H9 (cell line): ENCODE measurements around the gene VCP. TPM values are rescaled to one million over a fixed set of nuclear protein-coding genes. Genes with fewer than 3 reads are reported as not detected.

Experiments used
- DNase-seq: peaks from one replicate; pipeline ENCODE4 v3.0.0-alpha.2; 2017
- H2AFZ ChIP-seq: one replicate; pipeline ENCODE4 v1.6.1; 2013; ENCODE audit warnings: mild to moderate bottlenecking, low read length, control low read depth, moderate library complexity
- H2AK5ac ChIP-seq: 2 replicates; pipeline ENCODE4 v1.6.1; 2013; ENCODE audit warnings: low read length, control low read depth, mixed read lengths; ENCODE audit not compliant: insufficient read length
- H2BK120ac ChIP-seq: one replicate; pipeline ENCODE4 v1.6.1; 2013; ENCODE audit warnings: low read depth, mild to moderate bottlenecking, low read length, control low read depth, inconsistent platforms; ENCODE audit not compliant: poor library complexity, severe bottlenecking
- H2BK12ac ChIP-seq: 2 replicates; pipeline ENCODE4 v1.6.1; 2013; ENCODE audit warnings: low read length, control low read depth, mixed read lengths, low read depth; ENCODE audit not compliant: insufficient read length
- H2BK15ac ChIP-seq: 2 replicates; pipeline ENCODE4 v1.6.1; 2013; ENCODE audit warnings: low read depth, low read length, control low read depth
- H2BK20ac ChIP-seq: one replicate; pipeline ENCODE4 v1.6.1; 2013; ENCODE audit warnings: low read depth, mild to moderate bottlenecking, low read length, control low read depth, inconsistent platforms; ENCODE audit not compliant: poor library complexity, severe bottlenecking
- H2BK5ac ChIP-seq: 2 replicates; pipeline ENCODE4 v1.6.1; 2013; ENCODE audit warnings: low read length, control low read depth, mixed read lengths; ENCODE audit not compliant: insufficient read length
- H3K14ac ChIP-seq: 2 replicates; pipeline ENCODE4 v1.6.1; 2013; ENCODE audit warnings: low read length, control low read depth; ENCODE audit not compliant: insufficient read depth
- H3K18ac ChIP-seq: 2 replicates; pipeline ENCODE4 v1.6.1; 2013; ENCODE audit warnings: low read depth, mild to moderate bottlenecking, mixed read lengths, low read length, control low read depth; ENCODE audit not compliant: insufficient read length
- H3K23ac ChIP-seq: 2 replicates; pipeline ENCODE4 v1.6.1; 2013; ENCODE audit warnings: low read length, control low read depth, mixed read lengths, low read depth; ENCODE audit not compliant: insufficient read length
- H3K23me2 ChIP-seq: 2 replicates; pipeline ENCODE4 v1.6.1; 2013; ENCODE audit warnings: low read depth, mild to moderate bottlenecking, mixed read lengths, low read length, control low read depth; ENCODE audit not compliant: insufficient read length, poor library complexity, severe bottlenecking
- H3K27ac ChIP-seq: 2 replicates; pipeline ENCODE4 v1.5.1; 2013; ENCODE audit warnings: low read length, control low read depth, mixed read lengths, low read depth; ENCODE audit not compliant: insufficient read length
- H3K27me3 ChIP-seq: 2 replicates; pipeline ENCODE4 v1.6.1; 2013; ENCODE audit warnings: low read length, control low read depth, inconsistent platforms; ENCODE audit not compliant: insufficient read depth
- H3K4ac ChIP-seq: 2 replicates; pipeline ENCODE4 v1.6.1; 2013; ENCODE audit warnings: low read depth, mild to moderate bottlenecking, control low read depth, inconsistent platforms, low read length, moderate library complexity
- H3K4me1 ChIP-seq: 2 replicates; pipeline ENCODE4 v1.6.1; 2013; ENCODE audit warnings: low read length, control low read depth, inconsistent platforms; ENCODE audit not compliant: insufficient read depth
- H3K4me2 ChIP-seq: 2 replicates; pipeline ENCODE4 v1.6.1; 2013; ENCODE audit warnings: low read length, control low read depth, mixed read lengths; ENCODE audit not compliant: insufficient read length, insufficient read depth
- H3K56ac ChIP-seq: 2 replicates; pipeline ENCODE4 v1.6.1; 2013; ENCODE audit warnings: low read depth, mild to moderate bottlenecking, mixed read lengths, low read length, control low read depth; ENCODE audit not compliant: insufficient read length
- H3K79me1 ChIP-seq: 2 replicates; pipeline ENCODE4 v1.6.1; 2013; ENCODE audit warnings: low read depth, mild to moderate bottlenecking, moderate library complexity, low read length, control low read depth, inconsistent platforms; ENCODE audit not compliant: insufficient read depth, poor library complexity, severe bottlenecking
- H3K79me2 ChIP-seq: 2 replicates; pipeline ENCODE4 v1.6.1; 2013; ENCODE audit warnings: low read length, control low read depth, inconsistent platforms; ENCODE audit not compliant: insufficient read depth
- H3K9ac ChIP-seq: 2 replicates; pipeline ENCODE4 v1.6.1; 2013; ENCODE audit warnings: low read length, control low read depth, mixed read lengths; ENCODE audit not compliant: insufficient read length; ENCODE audit errors: extremely low read depth
- H3K9me3 ChIP-seq: one replicate; pipeline ENCODE4 v1.6.1; 2013; ENCODE audit warnings: low read depth, low read length, inconsistent platforms; ENCODE audit not compliant: control insufficient read depth
- H3T11ph ChIP-seq: one replicate; pipeline ENCODE4 v1.6.1; 2013; ENCODE audit warnings: mild to moderate bottlenecking, low read length, control low read depth, inconsistent platforms
- H4K20me1 ChIP-seq: one replicate; pipeline ENCODE4 v1.6.1; 2013; ENCODE audit not compliant: control insufficient read depth, insufficient read length, insufficient read depth
- H4K5ac ChIP-seq: 2 replicates; pipeline ENCODE4 v1.6.1; 2013; ENCODE audit warnings: low read depth, mild to moderate bottlenecking, mixed read lengths, low read length, control low read depth; ENCODE audit not compliant: insufficient read length
- H4K8ac ChIP-seq: replicated peaks from 2 replicates; pipeline ENCODE4 v1.6.1; 2013; ENCODE audit warnings: low read length, control low read depth, mixed read lengths, low read depth; ENCODE audit not compliant: insufficient read length
- H4K91ac ChIP-seq: 2 replicates; pipeline ENCODE4 v1.6.1; 2013; ENCODE audit warnings: low read depth, mild to moderate bottlenecking, moderate library complexity, mixed read lengths, low read length, control low read depth; ENCODE audit not compliant: insufficient read length
- H3K27ac Mint-ChIP-seq, 3 experiments: 2 replicates in 2 of 3; 3 replicates in 1 of 3; pipeline ENCODE4 v1.8.0; 2020 to 2021; ENCODE audit warnings: mixed read lengths in 3 of 3, mild to moderate bottlenecking in 1 of 3, moderate library complexity in 1 of 3
- H3K27me3 Mint-ChIP-seq: 2 replicates; pipeline ENCODE4 v1.8.0; 2021; ENCODE audit warnings: low read depth, mild to moderate bottlenecking, moderate library complexity, mixed read lengths
- H3K36me3 Mint-ChIP-seq, 3 experiments: 2 replicates in 2 of 3; 3 replicates in 1 of 3; pipeline ENCODE4 v1.8.0; 2020 to 2021; ENCODE audit warnings: low read depth in 3 of 3, mixed read lengths in 3 of 3; ENCODE audit not compliant: insufficient read depth in 1 of 3
- H3K4me1 Mint-ChIP-seq, 2 experiments: 2 replicates each; pipeline ENCODE4 v1.8.0; 2020; ENCODE audit warnings: mixed read lengths in 2 of 2
- H3K4me3 Mint-ChIP-seq, 2 experiments: 2 replicates in 1 of 2; 3 replicates in 1 of 2; pipeline ENCODE4 v1.8.0; 2020 to 2021; ENCODE audit warnings: mild to moderate bottlenecking in 2 of 2, mixed read lengths in 2 of 2, moderate library complexity in 1 of 2
- H3K9me3 Mint-ChIP-seq, 2 experiments: 2 replicates in 1 of 2; 3 replicates in 1 of 2; pipeline ENCODE4 v1.8.0; 2020; ENCODE audit warnings: mild to moderate bottlenecking in 2 of 2, mixed read lengths in 2 of 2, moderate library complexity in 1 of 2
- WGBS: extraction: QIAGEN DNeasy Blood & Tissue Kit; methylation state at CpG from one replicate; pipeline ENCODE4 v1.1.7; 2013; ENCODE audit warnings: missing lambda C conversion rate, low lambda C conversion rate, mixed read lengths; ENCODE audit not compliant: insufficient read length; ENCODE audit errors: extremely low coverage; 5-methylcytosine and 5-hydroxymethylcytosine counted together
- total RNA-seq: library from RNA; stranded (reverse); gene quantifications from 2 replicates; pipeline ENCODE4 v1.2.1, GENCODE V29; 2021
- TF ChIP-seq, protein P1 (sequence below): fragments of 200-600 bp; sonication (generic); conservative IDR thresholded peaks from 3 replicates; pipeline ENCODE4 v1.8.0; 2021; ENCODE audit warnings: antibody characterized with exemption, mild to moderate bottlenecking

The VCP gene
- total RNA-seq, 1 experiment from 2014 or later, result 407 TPM

DNA sequence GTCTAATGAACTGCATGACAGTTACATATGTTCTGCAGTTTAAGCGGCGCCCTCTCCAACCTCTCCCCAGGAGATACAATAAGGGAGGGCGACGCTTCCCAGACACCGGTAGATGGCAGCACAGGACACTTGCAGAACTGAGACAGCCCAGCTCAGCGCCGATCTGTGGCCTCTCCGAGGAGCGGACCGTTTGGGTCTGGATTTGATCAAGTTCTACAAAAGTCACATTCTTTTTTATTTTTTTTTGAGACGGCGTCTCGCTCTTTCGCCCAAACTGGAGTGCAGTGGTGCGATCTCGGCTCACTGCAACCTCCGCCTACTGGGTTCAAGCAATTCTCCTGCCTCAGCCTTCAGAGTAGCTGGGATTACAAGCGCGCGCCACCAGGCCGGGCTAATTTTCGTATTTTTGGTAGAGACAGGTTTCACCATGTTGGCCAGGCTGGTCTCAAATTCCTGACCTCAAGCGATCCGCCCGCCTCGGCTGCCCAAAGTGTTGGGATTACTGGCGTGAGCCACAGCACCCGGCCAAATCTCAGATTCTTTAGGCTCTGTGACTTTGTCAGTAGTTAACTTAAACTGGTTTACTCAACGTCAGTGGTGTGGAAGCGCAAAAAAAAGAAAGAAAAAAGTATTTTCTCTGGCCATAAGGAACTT lies 44.6 kb upstream of the VCP start:
- Histone ChIP-seq H4K5ac (no peak overlapping the region), H3K18ac (peak overlapping the region; percentile 6), H3K56ac (no peak overlapping the region), H3K4me2 (peak overlapping the region; percentile 96), H2BK20ac (no peak overlapping the region), H2BK5ac (no peak overlapping the region), H3K9me3 (no peaks in the 10 kb centered on the region), H2BK12ac (no peak overlapping the region), H3K9ac (peak overlapping the region; percentile 31), H3K23me2 (peaks cover 14% of the 10 kb centered on the region), H4K20me1 (no peaks in the 10 kb centered on the region), H3K79me1 (no peaks in the 10 kb centered on the region), H3K27me3 (no peaks in the 10 kb centered on the region), H3K79me2 (no peaks in the 10 kb centered on the region), H3K4ac (no peak overlapping the region), H3K27ac (no peak overlapping the region), H3T11ph (no peak overlapping the region), H3K14ac (no peak overlapping the region), H2AK5ac (no peak overlapping the region), H4K8ac (no peak overlapping the region), H3K23ac (no peak overlapping the region), H3K4me1 (peaks cover 2% of the 10 kb centered on the region; the same call in 1 of the 2 replicates), H4K91ac (no peak overlapping the region), H2BK15ac (no peak overlapping the region), H2AFZ (no peak overlapping the region), H2BK120ac (no peak overlapping the region)
- Mint-ChIP-seq H3K27me3 (0 out of 2 replicates have a peak, but pooled peaks cover 4% of the 10 kb centered on the region), H3K27ac (peak overlapping the region in 2 of 3 experiments; percentile 83 to 98; a peak in 5 of 7 replicates), H3K36me3 (no peaks in the 10 kb centered on the region), H3K4me1 (peaks cover 31 to 33% of the 10 kb centered on the region in 2 experiments), H3K9me3 (no peaks in the 10 kb centered on the region), H3K4me3 (peak overlapping the region; percentile 87 to 94)
- WGBS, result no CpG with 5 or more reads among the region's 30 CpGs
- TF ChIP-seq, protein P1, sequence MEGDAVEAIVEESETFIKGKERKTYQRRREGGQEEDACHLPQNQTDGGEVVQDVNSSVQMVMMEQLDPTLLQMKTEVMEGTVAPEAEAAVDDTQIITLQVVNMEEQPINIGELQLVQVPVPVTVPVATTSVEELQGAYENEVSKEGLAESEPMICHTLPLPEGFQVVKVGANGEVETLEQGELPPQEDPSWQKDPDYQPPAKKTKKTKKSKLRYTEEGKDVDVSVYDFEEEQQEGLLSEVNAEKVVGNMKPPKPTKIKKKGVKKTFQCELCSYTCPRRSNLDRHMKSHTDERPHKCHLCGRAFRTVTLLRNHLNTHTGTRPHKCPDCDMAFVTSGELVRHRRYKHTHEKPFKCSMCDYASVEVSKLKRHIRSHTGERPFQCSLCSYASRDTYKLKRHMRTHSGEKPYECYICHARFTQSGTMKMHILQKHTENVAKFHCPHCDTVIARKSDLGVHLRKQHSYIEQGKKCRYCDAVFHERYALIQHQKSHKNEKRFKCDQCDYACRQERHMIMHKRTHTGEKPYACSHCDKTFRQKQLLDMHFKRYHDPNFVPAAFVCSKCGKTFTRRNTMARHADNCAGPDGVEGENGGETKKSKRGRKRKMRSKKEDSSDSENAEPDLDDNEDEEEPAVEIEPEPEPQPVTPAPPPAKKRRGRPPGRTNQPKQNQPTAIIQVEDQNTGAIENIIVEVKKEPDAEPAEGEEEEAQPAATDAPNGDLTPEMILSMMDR, result peak; percentile 98
- peak; percentile 93 for DNase-seq
